Endometrial microvascular endothelial cells (primary cell): ENCODE measurements around the gene ADTRP. TPM values are rescaled to one million over a fixed set of nuclear protein-coding genes. Genes with fewer than 3 reads are reported as not detected.

Experiments used
- in situ Hi-C: cut with HindIII; loops from 2 replicates; pipeline ENCODE4 v1.10.0; 2017; ENCODE audit warnings: low sequenced_read_pairs, low pct_unique_long_range_greater_than_20kb; ENCODE audit errors: inconsistent ontology term
- total RNA-seq: library from RNA; depleted of rRNA; stranded (reverse); fragments of >200 nt; gene quantifications from one replicate; pipeline ENCODE4 v1.2.3, GENCODE V29; 2015; ENCODE audit errors: inconsistent ontology term

ADTRP gene
- total RNA-seq, 1 donor from 2014 or later = 2.1 TPM

DNA sequence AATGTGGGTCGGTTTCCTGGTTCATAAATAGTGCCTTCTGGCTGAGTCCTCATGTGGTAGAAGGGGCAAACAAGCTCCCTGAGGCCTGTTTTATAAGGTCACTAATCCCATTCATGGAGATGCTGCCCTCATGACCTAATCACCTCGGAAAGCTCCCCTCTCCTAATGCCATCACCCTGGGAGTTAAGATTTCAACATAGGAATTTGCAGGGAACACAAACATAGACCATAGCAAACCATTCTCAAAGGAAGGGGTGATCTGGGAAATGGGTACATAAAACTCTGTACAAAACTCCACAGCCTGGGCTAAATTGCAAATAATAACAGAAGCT is 1.5 kb upstream of the ADTRP start:
- in situ Hi-C loops = no loop called here

DNA sequence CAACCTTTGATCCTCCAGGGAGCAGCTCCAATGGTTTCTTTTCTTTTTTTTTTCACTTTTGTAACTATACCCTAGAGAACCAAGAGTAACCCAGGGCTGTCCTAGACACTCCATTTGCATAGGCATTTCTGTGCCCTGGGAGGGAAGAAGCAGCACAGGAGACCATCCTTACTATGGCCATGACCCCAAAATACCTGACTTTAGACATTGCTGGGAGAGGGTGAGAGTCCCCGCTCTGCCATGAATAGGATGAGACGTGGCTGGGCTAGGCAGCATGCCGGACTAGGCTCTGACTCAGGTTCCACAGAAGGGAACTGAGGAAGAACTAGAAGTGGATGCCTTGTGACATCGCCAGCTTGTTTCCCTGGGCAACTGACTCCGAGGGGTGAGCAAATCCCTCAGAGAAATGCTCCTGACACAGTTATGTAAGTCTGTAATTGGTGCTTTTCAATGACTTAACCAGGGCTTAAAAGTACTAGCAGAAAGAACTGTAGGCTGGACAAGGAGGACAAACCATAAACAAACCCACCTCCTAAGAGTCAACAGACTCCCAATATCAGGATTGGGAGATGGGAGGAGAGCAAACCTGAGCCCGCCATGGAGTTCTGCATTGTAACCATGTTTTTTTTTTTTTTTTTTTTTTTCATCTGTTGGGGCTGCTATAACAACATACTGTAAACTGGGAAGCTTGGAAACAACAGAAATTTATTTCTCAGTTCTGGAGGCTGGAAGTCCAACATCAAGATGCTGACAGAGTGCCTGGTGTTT is 910 bp upstream of the ADTRP start:
- in situ Hi-C loops = no loop called here

- in situ Hi-C loops = no loop called here
These were observed 567 bp downstream of the ADTRP start for GRCh38 chr6:11778036-11778435.

DNA sequence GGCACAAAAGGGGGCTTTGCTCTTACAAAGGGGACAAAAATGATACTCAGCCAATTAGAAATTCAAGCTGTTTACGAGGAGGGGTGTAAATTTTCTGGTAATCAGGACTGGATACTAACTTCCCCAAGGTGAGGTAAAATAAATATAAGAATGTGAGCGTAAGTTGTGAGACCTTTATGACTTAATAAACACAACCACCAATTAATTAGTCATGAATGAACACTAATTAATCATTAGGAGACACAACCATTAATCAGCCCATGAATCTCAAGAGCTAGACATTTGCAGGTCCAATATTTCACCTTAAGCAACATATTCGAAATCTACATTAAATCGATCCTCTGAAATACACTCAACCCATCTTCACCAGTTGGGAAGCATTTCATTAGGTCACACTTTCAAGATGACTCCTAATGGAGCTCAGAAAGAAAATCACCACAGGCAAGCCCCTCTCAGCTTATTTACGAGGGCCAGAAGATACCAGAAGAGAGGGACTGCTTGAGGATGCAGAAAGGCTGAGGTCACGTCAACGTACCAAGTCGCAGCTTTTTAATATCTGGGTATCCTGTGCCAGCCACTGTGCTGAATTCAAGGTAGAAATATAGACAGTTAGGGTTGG is 2.7 kb downstream of the ADTRP start:
- in situ Hi-C loops = no loop called here

- in situ Hi-C loops = no loop called here
These were observed 4.2 kb downstream of the ADTRP start for GRCh38 chr6:11774426-11774825.

DNA sequence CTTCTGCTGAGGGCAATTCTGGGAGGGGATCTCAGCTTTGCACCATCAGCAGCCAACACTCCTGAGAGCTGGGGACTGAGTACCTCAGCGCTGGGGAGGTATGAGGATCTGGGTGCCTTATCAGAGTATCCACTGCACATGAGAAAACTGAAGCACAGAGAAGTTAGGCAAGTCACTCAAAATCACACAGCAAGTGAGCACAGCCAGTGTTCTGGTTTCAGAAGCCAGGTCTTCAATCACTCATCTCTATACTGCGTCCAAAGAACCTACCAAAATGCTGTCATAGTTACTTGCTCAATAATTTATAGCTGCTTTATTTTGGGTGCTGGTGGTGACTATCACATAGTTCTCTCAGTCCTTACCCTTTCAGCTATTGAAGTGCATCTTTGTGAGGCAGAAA is 5.0 kb downstream of the ADTRP start:
- in situ Hi-C loops = no loop called here

DNA sequence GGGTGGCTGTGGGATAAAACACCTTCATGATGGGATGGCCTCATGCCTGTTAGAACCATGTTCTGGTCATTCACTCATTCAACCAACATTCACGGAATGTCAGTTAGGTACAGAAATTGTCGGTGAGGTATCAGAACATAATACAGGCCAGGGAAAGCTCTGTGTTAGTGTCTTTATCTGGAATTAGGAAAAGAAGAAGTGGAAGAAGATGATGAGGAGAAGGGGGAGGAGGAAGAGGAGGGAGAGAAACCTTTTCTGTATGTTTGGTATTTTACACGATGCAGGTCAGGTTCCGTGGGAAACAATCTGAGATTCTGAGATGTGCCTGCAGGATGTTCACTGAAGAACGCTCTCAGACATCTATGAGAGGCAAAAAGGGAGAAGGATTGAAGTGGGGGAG is 5.6 kb downstream of the ADTRP start:
- in situ Hi-C loops = no loop called here

GRCh38 chr6:11772109-11772825 is 6.3 kb downstream of the ADTRP start:
- in situ Hi-C loops = no loop called here

GRCh38 chr6:11771473-11772048 is 7.0 kb downstream of the ADTRP start:
- in situ Hi-C loops = no loop called here

DNA sequence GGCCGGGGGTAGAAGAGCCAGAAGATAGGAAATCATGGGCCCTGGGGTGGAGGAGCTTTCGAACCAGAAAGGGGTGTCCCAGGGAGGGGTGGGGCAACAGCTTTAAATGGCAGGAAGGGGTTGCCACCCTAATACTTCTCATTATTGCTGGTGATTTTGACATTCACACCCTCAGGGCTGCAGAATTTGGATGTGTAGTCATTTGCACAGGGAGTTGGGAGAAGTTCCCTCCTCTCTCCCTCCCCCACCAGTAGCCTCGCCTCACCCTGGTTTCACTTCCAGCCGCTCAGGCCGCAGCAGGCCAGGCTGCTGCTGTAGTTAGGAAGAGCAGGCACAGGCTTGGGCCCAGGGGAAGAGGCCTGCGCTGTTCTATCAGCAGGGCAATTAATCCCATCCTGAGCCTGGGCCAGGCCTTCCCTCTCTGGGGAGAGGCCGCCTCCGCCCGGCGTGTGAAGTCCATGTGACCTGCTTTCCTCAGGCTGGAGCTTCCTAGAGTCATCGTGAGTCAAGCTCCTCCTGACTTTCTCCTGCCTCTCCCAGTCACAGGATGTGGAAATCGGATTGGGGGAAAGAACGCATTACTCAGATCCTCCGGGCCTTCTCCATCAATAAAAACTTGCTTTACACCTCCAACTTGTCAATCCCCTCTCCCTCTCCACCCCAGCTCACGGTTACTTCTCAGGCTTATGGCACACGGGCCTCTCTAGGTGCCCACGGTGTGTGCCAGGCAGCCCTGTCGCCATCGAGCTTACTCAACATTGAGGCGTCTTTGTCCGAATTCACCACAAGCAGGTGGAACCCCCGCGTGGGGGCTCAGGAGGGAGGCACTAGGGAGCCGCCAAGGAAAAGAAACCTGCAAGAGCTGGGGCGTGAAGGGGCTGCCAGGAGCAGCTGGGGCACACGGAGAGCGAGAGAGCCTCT is 7.8 kb downstream of the ADTRP start:
- in situ Hi-C loops = no loop called here

DNA sequence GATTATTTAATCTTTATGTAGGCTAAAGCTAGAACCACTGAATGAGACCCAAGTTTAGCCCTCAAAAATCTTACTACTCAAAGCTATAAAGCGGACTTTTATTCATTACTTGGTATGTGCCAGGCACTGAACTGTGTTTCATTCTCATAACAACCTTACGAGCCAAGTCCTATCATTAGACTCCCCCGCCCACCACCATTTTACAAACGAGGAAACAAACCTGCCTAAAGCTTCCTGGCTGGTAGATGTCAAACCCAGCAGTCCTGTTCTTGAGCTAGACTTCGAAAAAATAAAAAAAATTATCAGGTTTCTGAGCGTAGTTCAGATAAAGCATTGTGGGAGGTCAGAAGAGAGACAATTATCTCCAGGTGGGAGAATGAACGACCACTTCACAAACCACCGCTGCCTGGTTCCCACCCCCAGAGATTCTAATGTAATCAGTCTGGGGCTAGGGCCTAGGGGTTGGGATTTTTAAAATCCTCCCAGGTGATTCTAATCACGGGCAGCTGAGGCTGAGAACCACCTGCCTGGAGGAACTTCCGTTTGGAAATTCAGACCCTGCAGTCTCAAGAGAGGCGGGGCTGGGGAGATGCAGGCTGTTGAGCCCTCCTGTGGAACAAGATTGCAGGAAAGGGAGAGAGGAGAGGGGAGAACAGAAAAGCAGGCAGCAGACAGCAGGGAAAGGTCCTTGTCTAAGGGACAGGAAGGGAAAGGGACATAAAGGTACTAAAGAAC is 8.6 kb downstream of the ADTRP start:
- in situ Hi-C loops = no loop called here

GRCh38 chr6:11769244-11769643 is 9.4 kb downstream of the ADTRP start:
- in situ Hi-C loops = no loop called here

DNA sequence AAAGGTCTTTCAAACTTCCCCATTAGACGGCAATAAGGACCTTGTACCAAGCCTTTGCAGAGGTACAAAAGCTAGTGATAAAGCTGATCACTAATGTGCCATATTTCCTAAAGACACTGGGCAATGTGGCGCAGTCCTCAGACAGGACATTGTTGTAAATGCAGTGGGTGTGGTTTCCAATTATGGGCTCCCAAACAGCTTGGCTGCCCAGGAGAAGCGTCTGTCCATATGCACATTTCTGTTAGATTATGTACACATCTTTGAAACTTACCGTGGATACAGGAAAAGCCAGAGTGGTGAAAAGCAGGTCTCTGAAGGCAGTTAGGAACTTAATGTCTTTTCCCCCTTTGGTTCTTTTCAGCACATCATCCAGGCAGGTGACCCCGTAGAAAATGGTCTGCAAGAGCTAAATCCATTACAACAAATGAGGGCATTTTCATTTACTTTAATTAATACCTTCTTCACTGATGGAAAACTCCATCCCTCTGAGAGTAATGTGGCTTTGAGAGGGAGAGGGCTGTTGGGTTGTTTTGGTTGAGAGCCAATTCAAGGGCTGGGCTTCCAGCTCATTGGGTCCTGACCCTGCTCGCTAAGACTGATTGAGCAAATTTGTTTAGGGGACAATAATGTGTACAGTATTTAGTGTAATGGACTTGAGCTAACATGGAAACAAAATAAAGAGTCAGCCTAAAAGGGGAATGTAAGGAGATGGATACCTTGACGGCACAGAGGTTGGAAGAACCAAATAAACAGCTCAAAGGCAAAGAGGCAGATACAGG is 10.4 kb downstream of the ADTRP start:
- in situ Hi-C loops = no loop called here

- in situ Hi-C loops = no loop called here
These were observed 11.1 kb downstream of the ADTRP start for GRCh38 chr6:11767458-11767857.

DNA sequence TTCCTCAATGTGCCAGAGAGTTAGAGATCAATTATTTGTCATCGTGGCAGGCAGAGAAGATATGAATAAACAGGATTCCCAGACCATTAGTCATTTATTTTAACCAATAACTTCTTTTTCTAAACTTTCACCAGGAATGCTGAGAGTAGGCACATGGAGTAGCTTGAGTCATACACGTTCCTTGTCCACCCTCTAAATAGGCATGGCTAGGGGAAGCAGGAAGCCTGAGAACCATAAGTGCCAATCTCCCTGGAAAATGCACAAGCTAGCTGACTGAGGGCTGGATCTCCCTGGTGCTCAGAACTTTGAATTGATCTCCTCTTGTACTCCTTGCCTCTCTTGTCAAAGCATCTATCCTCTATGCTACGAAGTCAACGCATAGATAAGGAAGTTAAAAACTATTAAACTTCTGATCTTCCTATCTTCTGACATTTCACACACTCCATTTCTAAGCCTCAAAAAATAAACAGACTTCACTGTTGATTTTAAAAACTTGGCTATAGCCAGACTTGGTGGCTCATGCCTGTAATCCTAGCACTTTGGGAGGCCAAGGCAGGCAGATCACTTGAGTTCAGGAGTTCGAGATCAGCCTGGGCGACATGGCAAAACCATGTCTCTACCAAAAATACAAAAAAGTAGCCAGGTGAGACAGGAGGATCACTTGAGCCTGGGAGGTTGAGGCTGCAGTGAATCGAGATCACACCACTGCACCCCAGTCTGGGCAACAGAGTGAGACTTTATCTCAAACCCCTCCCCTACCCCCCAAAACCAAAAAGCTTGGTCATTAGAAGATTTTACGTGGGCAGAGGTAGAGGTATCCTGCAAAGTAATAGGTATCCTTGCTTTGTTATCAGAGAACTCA is 11.8 kb downstream of the ADTRP start:
- in situ Hi-C loops = no loop called here

GRCh38 chr6:11766043-11766442 is 12.6 kb downstream of the ADTRP start:
- in situ Hi-C loops = no loop called here

GRCh38 chr6:11764250-11764604 is 14.4 kb downstream of the ADTRP start:
- in situ Hi-C loops = no loop called here
